RWPE2 (cell line): Measurements from ENCODE around the gene PDE4D.
A peak's percentile ranks its signal among the peaks of the same experiment; 100 is the strongest.

Experiments
- ATAC-seq: fragments of 200-7000 bp; cut with Tn5 transposase; 3 replicates; pipeline ENCODE4 v1.9.1; 2021; ENCODE audit warnings: low read depth
- DNase-seq: peaks from one replicate; pipeline ENCODE4 v3.0.0-alpha.2; 2020; ENCODE audit warnings: low spot score
- H3K27ac ChIP-seq: fragments of 450-650 bp; 2 replicates; pipeline ENCODE4 v1.5.1; 2017; ENCODE audit warnings: mild to moderate bottlenecking; ENCODE audit not compliant: poor library complexity, severe bottlenecking
- H3K27me3 ChIP-seq: fragments of 250-450 bp; sonication (Bioruptor Pico); 2 replicates; pipeline ENCODE4 v1.5.1; 2021; ENCODE audit warnings: mild to moderate bottlenecking, moderate library complexity; ENCODE audit not compliant: insufficient read depth, poor library complexity, severe bottlenecking
- H3K36me3 ChIP-seq: fragments of 250-450 bp; sonication (Bioruptor Pico); 2 replicates; pipeline ENCODE4 v1.5.1; 2020; ENCODE audit warnings: low read depth, mild to moderate bottlenecking, moderate library complexity
- H3K4me1 ChIP-seq: fragments of 250-450 bp; sonication (Bioruptor Pico); 2 replicates; pipeline ENCODE4 v1.5.1; 2021; ENCODE audit warnings: mild to moderate bottlenecking, moderate library complexity; ENCODE audit not compliant: insufficient read depth, poor library complexity, severe bottlenecking
- H3K4me3 ChIP-seq: fragments of 250-450 bp; sonication (Bioruptor Pico); 2 replicates; pipeline ENCODE4 v1.5.1; 2021; ENCODE audit warnings: mild to moderate bottlenecking, moderate library complexity; ENCODE audit not compliant: severe bottlenecking
- H3K9me3 ChIP-seq: fragments of 250-450 bp; sonication (Bioruptor Pico); 2 replicates; pipeline ENCODE4 v1.5.1; 2021; ENCODE audit warnings: mild to moderate bottlenecking, moderate library complexity; ENCODE audit not compliant: severe bottlenecking
- TF ChIP-seq, protein P1 (sequence below): fragments of 450-650 bp; IDR thresholded peaks from one replicate; pipeline ENCODE4 v1.5.1; 2017; ENCODE audit warnings: mild to moderate bottlenecking, moderate library complexity; ENCODE audit not compliant: poor library complexity, severe bottlenecking

Gene PDE4D

DNA sequence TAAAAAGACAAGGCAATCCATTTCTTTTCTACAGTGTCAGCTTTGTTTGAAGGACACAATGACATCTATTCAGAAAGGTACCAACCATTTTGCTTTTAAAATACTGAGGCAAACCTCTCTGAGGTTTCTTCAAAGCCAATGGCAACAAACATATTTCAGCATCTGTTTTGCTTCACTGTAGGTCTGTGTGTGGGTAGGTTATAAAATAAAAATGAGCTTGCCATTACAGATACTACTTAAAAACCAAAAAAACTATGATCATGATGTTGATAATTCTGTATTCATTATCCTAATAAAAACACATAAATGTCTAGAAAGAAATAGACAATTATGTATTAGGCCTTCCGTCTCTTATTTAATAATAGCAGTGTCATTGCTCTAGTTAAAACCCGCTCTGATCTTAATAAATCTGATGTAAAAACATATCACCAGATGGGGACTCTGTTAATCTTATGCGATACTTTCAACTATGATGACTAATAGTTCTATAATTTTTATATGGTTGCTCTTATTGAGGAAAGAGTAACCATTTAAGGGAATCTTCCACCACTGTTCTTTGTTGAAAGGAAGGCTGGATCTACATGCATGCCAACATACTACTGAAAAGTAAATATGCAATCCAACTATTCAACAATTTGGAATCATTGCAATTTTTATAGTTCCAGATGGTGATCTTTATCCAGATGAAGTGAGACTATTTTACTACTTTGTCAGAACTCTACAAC is 647.2 kb downstream of the PDE4D start:
- ATAC-seq (peak; percentile 94), DNase-seq (no peak)
- H3K4me3 ChIP-seq = no peak overlapping the region
- peaks cover 19% of the 10 kb centered on the region for H3K4me1 ChIP-seq
- H3K27me3 ChIP-seq = no peaks in the 10 kb centered on the region
- H3K36me3 ChIP-seq = no peaks in the 10 kb centered on the region
- no peaks in the 10 kb centered on the region for H3K9me3 ChIP-seq
- TF ChIP-seq, protein P1, sequence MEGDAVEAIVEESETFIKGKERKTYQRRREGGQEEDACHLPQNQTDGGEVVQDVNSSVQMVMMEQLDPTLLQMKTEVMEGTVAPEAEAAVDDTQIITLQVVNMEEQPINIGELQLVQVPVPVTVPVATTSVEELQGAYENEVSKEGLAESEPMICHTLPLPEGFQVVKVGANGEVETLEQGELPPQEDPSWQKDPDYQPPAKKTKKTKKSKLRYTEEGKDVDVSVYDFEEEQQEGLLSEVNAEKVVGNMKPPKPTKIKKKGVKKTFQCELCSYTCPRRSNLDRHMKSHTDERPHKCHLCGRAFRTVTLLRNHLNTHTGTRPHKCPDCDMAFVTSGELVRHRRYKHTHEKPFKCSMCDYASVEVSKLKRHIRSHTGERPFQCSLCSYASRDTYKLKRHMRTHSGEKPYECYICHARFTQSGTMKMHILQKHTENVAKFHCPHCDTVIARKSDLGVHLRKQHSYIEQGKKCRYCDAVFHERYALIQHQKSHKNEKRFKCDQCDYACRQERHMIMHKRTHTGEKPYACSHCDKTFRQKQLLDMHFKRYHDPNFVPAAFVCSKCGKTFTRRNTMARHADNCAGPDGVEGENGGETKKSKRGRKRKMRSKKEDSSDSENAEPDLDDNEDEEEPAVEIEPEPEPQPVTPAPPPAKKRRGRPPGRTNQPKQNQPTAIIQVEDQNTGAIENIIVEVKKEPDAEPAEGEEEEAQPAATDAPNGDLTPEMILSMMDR = no peak
- H3K27ac ChIP-seq = peak overlapping the region; percentile 66

DNA sequence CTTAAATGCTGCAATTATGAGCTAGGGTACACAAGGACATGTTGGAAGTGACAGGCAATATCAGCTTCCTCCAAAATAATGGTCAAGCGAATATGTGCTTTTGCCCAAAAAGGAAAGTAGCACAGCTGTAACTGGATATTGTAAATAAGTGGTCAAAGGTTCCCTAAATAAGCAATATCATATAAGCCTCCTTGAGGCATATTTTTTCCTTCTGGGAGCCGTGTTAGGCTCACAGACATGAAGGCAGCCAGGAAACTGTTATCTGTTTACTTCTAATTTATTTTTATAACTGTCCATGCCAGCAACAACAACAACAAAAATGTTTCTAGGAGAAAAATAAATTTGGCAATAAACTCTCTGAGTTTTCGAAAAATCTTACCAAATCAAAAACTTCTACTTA is 648.3 kb downstream of the PDE4D start:
- Histone ChIP-seq H3K9me3 (no peaks in the 10 kb centered on the region), H3K27me3 (no peaks in the 10 kb centered on the region), H3K4me1 (peaks cover 19% of the 10 kb centered on the region), H3K27ac (no peak overlapping the region), H3K4me3 (no peak overlapping the region), H3K36me3 (no peaks in the 10 kb centered on the region)
- ATAC-seq (no peak), DNase-seq (no peak)
- TF ChIP-seq, protein P1 = no peak

DNA sequence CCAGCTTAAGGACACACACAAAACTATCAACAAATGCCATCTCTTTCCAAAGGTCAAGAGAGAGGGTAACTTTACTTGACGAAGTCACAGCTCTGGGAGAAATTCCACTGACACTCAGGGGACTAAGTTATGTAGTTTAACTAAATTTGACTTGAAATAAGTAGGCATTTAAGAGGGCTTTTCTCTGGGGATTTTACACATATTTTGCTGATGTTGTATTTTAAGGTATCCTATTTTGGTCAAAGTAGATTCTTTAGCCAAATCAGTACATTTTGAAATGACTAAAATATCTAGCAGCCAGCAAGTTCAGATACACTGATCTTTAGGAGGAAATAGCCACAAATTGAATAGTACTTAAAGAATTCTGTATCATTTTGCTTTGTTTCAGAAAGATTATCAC is 652.0 kb downstream of the PDE4D start:
- Histone ChIP-seq H3K9me3 (no peaks in the 10 kb centered on the region), H3K4me3 (no peak overlapping the region), H3K27ac (no peak overlapping the region), H3K4me1 (peaks cover 21% of the 10 kb centered on the region), H3K27me3 (no peaks in the 10 kb centered on the region), H3K36me3 (no peaks in the 10 kb centered on the region)
- no peak for ATAC-seq
- DNase-seq = no peak
- TF ChIP-seq, protein P1 = no peak

DNA sequence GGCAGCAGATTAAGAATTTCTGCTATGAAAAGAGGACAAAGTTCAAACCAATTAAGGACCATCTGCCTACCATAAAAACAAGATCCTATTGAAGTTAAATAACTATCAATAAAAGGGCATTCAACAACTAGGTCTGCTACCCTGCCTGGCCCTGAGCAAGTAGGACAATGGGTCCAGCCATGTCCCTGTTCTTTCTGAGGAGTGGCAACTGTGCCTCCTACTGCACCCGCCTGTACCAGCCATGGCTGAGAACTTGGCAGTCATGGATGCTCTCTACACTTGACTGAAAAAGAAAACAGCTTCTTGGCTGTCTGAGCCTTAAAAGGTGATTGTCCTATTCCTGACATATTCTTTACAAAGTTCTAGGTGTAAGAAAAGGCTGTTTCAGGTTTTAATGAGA is 652.4 kb downstream of the PDE4D start:
- no peak overlapping the region for H3K4me3 ChIP-seq
- H3K36me3 ChIP-seq = no peaks in the 10 kb centered on the region
- no peak for DNase-seq
- no peaks in the 10 kb centered on the region for H3K9me3 ChIP-seq
- peaks cover 20% of the 10 kb centered on the region for H3K4me1 ChIP-seq
- TF ChIP-seq, protein P1 = no peak
- H3K27ac ChIP-seq = no peak overlapping the region
- no peaks in the 10 kb centered on the region for H3K27me3 ChIP-seq
- ATAC-seq = no peak
